DND-41 (cell line): ENCODE data around the gene NUP42.

Source experiments
- CTCF ChIP-seq: IDR thresholded peaks from 2 replicates; pipeline ENCODE4 v1.5.1; 2012; ENCODE audit warnings: borderline replicate concordance, low read length, moderate library complexity, mild to moderate bottlenecking; ENCODE audit not compliant: poor library complexity, severe bottlenecking; ENCODE audit errors: extremely low read depth
- EZH2 ChIP-seq: IDR thresholded peaks from 3 replicates; pipeline ENCODE4 v1.6.1; 2012; ENCODE audit warnings: borderline replicate concordance, low read depth, mild to moderate bottlenecking, moderate library complexity, low read length, inconsistent platforms; ENCODE audit not compliant: severe bottlenecking

DNA sequence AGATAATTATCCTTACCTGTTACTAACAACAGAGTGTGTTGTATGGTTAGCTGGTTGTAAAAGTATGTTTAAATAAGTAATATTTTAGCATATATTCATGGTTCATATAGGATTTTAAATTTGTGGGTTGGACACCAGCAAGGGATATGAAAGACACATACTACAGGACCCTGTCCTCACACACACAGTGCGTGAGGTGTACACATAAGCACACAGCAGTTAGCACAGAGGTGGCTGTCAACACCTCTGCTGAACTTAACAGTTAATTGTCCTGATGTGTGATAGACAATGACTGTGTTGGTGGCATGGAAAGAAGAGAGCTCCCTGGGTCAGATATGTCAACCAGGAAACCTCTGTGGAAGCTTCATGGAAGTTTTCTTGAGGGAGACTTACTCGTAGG lies 23.3 kb upstream of the NUP42 start:
- no peak for TF ChIP-seq EZH2
- no peak for TF ChIP-seq CTCF
